GM12873 (cell line): ENCODE results near the gene LCN15.

Source experiments
- TF ChIP-seq, protein P1 (sequence below): IDR thresholded peaks from 2 replicates; pipeline ENCODE4 v1.5.1; 2012; ENCODE audit warnings: low read depth, mild to moderate bottlenecking, moderate library complexity, low read length, control low read depth; ENCODE audit not compliant: insufficient read depth; ENCODE audit errors: missing control alignments

The LCN15 gene, protein sequence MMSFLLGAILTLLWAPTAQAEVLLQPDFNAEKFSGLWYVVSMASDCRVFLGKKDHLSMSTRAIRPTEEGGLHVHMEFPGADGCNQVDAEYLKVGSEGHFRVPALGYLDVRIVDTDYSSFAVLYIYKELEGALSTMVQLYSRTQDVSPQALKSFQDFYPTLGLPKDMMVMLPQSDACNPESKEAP

DNA sequence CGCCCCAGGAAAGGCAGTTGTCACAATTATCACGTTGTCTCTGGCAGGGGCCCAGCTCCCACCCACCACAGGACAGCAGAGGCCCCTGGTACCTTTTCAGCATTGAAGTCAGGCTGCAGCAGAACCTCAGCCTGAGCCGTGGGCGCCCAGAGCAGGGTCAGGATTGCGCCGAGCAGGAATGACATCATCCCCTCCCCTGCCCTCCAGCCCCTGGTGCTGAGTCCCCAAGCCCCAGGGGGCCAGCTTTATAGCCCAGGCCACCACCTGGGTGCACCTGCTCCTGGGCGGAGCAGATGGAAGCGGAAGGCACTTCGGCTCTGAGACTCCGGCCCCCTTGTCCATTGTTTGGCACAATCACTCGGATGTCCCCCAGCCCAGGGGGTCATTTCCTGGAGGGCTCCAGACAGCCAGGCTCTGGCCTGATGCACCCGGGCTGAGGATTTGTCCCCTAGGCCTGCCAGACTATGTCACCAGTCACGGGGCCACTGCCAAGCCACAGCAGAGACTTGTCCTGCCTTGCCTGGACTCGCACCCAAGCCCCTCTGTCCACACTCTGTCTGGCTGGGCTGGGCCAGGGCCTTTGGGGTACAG lies at the start of gene LCN15:
Gene LCN15 (minus strand): TSS at position 218 of the 591 bp plus-strand sequence. CDS start 30 bp downstream, at position 188.
- TF ChIP-seq, protein P1, sequence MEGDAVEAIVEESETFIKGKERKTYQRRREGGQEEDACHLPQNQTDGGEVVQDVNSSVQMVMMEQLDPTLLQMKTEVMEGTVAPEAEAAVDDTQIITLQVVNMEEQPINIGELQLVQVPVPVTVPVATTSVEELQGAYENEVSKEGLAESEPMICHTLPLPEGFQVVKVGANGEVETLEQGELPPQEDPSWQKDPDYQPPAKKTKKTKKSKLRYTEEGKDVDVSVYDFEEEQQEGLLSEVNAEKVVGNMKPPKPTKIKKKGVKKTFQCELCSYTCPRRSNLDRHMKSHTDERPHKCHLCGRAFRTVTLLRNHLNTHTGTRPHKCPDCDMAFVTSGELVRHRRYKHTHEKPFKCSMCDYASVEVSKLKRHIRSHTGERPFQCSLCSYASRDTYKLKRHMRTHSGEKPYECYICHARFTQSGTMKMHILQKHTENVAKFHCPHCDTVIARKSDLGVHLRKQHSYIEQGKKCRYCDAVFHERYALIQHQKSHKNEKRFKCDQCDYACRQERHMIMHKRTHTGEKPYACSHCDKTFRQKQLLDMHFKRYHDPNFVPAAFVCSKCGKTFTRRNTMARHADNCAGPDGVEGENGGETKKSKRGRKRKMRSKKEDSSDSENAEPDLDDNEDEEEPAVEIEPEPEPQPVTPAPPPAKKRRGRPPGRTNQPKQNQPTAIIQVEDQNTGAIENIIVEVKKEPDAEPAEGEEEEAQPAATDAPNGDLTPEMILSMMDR, result no peak

DNA sequence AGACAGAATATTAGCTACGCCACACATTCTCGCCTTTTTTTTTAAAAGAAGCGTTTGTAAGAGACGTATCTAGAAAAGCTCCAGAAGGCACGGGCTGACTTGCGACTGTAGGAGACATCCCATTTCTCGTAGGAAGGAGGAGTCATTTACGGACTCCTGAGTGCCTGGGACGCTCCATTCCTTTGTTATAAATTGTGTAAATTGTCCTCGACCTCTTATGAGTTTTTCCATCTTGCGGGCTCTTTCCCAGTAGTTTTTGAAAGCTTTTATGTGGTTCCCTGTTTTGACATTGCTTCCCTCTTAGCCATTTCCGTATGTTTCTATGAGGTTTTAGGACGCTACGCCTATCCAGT lies 44.5 kb upstream of the LCN15 start:
- TF ChIP-seq, protein P1, result no peak

DNA sequence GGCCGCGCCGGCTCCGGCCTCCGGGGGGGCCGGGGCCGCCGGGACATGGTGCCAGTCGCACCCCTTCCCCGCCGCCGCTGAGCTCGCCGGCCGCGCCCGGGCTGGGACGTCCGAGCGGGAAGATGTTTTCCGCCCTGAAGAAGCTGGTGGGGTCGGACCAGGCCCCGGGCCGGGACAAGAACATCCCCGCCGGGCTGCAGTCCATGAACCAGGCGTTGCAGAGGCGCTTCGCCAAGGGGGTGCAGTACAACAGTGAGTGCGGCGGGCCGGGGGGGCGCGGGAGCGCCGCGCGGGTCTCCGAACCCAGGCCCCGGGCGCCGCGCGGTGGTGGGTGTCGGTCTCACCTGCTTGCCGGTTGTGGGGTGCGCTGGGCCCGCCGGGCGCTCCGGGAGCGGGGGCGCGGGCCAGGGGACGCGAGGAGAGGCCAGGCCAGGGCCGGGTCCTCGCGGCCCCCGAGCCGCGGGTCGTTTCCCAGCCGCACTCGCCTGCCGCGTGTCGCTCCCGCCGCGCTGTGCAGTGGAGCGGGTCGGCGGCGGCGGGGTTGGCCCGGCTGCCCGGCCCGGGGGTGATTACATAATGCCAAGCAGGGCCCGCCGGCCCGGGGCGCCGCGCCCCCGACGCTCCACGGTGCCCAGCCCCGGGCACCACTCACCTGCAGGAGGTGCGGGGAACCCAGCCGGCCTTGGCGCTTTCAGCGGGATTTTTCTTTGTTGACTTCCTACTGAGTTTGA lies 43.9 kb upstream of the LCN15 start:
- TF ChIP-seq, protein P1, result no peak

DNA sequence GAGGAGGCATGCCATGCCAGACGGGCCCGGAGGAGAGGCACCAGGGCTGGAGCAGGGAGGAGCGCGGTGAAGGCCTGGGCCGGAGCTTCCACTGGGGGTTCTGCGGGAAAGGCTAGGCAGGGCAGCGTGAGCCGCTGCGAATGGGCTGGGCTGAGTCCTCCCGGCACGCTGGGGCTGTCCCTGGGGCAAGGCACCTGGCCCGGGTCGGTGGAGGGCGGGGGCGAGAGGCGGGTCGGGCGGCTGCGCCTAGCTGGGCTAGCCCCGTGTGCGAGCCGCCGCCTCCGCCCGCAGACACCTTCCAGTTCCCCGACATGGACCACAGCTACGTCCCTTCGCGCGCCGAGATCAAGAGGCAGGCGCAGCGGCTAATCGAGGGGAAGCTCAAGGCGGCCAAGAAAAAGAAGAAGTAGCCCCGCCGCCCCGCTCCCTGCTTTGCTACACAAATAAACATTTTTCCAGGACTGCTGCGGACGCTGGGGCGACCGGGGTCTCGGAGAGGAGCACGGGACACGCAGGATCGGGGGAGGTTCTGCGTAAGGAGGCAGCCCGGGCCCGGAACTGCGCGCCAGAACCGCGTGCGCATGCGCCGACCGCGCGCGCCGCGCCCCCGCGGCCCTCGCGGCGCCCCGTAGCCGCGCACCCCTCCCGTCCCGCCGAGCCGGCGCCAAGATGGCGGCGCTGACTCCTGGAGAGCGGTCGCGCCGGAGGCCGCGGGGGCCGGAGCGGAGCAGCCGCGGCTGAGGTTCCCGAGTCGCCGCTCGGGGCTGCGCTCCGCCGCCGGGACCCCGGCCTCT lies 43.2 kb upstream of the LCN15 start, which contains the start of gene RABL6:
Gene RABL6 (plus strand): TSS at position 668 of the 794 bp plus-strand sequence. CDS start 249 bp downstream, outside the sequence.
- TF ChIP-seq, protein P1, result no peak

DNA sequence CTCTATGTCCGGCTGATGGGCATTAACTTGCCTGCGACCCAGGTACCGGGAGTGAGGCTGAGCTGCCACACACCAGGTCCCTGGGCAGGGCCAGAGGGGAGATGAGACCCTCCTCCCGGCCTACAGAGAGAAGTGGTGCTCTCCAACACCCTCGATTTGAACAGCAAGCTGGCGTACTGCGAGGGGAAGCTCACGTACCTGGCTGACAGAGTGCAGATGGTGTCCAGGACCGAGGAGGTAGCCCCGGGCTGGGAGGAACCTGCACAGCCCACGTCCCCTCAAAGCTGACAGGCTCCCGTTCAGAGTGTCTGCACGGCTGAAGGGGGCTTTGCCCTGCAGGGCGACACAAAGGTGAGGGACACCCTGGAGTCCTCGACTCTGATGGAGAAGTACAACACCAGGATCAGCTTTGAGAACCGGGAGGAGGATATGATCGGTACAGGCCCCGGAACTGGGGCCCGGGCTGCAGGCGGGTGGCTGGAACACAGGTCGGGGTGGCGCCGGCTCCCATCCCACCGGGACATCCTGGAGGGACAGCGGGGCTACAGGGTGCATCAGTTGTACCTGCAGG lies 42.4 kb upstream of the LCN15 start:
- TF ChIP-seq, protein P1, result no peak

DNA sequence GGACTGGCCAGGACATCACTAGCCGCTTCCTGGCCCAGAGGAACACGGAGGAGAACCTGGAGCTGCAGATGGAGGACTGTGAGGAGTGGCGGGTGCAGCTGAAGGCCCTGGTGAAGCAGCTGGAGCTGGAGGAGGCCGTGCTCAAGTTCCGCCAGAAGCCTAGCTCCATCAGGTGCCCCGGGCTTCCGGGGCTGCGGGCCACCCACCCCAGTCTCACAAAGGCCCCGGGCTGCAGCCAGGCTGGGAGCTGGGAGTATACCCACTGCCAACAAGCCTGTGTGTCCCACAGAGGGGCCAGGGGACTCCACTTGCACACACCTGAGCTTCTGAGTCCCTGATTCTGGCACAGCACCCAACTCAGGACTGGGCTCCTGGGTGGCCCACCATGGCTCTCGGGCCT lies 41.7 kb upstream of the LCN15 start:
- TF ChIP-seq, protein P1, result no peak
